KMS-11 (cell line): ENCODE measurements around the gene WBP11.

Experiments used
- H2AFZ ChIP-seq: fragments of 200-600 bp; sonication (generic); 2 replicates; pipeline ENCODE4 v1.6.1; 2016; ENCODE audit warnings: antibody characterized with exemption, mixed run types, low read depth
- H3K27ac ChIP-seq: fragments of 200-600 bp; sonication (generic); 2 replicates; pipeline ENCODE4 v1.6.1; 2016; ENCODE audit warnings: mild to moderate bottlenecking, mixed run types
- H3K27me3 ChIP-seq: fragments of 200-600 bp; sonication (generic); 2 replicates; pipeline ENCODE4 v1.6.1; 2017; ENCODE audit warnings: mild to moderate bottlenecking, low read depth, mixed run types, moderate library complexity; ENCODE audit not compliant: insufficient read depth
- H3K36me3 ChIP-seq: fragments of 200-600 bp; sonication (generic); 2 replicates; pipeline ENCODE4 v1.6.1; 2017; ENCODE audit warnings: mild to moderate bottlenecking, mixed run types; ENCODE audit not compliant: insufficient read depth
- H3K4me1 ChIP-seq: fragments of 200-600 bp; sonication (generic); 2 replicates; pipeline ENCODE4 v1.6.1; 2016; ENCODE audit warnings: mild to moderate bottlenecking, low read depth, mixed run types; ENCODE audit not compliant: poor library complexity, severe bottlenecking
- H3K4me2 ChIP-seq: fragments of 200-600 bp; sonication (generic); 2 replicates; pipeline ENCODE4 v1.7.0; 2016; ENCODE audit warnings: mild to moderate bottlenecking, mixed run types
- H3K4me3 ChIP-seq: fragments of 200-600 bp; sonication (generic); IDR thresholded peaks from 2 replicates; pipeline ENCODE4 v1.6.1; 2017; ENCODE audit warnings: low read depth, low read length, mixed read lengths; ENCODE audit not compliant: insufficient read depth
- H3K79me2 ChIP-seq: fragments of 200-600 bp; sonication (generic); 2 replicates; pipeline ENCODE4 v1.6.1; 2016; ENCODE audit warnings: low read depth, mixed run types; ENCODE audit not compliant: insufficient read depth
- H3K9ac ChIP-seq: fragments of 200-600 bp; sonication (generic); 2 replicates; pipeline ENCODE4 v1.6.1; 2016; ENCODE audit warnings: mild to moderate bottlenecking, mixed run types
- H4K20me1 ChIP-seq: fragments of 200-600 bp; sonication (generic); 2 replicates; pipeline ENCODE4 v1.6.1; 2016; ENCODE audit warnings: mild to moderate bottlenecking, mixed run types; ENCODE audit not compliant: insufficient read depth
- CTCF ChIP-seq: fragments of 200-600 bp; sonication (generic); conservative IDR thresholded peaks from 2 replicates; pipeline ENCODE4 v1.6.1; 2017; ENCODE audit warnings: low read depth, mild to moderate bottlenecking, antibody characterized with exemption, low read length, moderate library complexity, mixed read lengths

WBP11 gene

GRCh38 chr12:14810167-14810952 is 7.1 kb upstream of the WBP11 start:
- no peak overlapping the region for H3K4me2 ChIP-seq
- H2AFZ ChIP-seq = no peak overlapping the region

GRCh38 chr12:14803830-14804160 is 517 bp upstream of the WBP11 start:
- peaks cover 45% of the 10 kb centered on the region for H3K79me2 ChIP-seq
- TF ChIP-seq CTCF = no peak
- peak overlapping the region; percentile 94 for H3K27ac ChIP-seq
- peak overlapping the region; percentile 96; the same call in 1 of the 2 replicates for H3K9ac ChIP-seq
- 0 out of 2 replicates have a peak, but pooled peaks cover 4% of the 10 kb centered on the region for H4K20me1 ChIP-seq
- no peaks in the 10 kb centered on the region for H3K27me3 ChIP-seq
- H2AFZ ChIP-seq = peak overlapping the region; percentile 97
- H3K4me3 ChIP-seq = no peak overlapping the region
- H3K36me3 ChIP-seq = no peaks in the 10 kb centered on the region
- peaks cover 22% of the 10 kb centered on the region for H3K4me1 ChIP-seq
- H3K4me2 ChIP-seq = peak overlapping the region; percentile 52

More at GRCh38 chr12:14810167-14810952, 7.1 kb upstream of the WBP11 start:
- Histone ChIP-seq H3K79me2 (no peaks in the 10 kb centered on the region), H4K20me1 (no peaks in the 10 kb centered on the region), H3K27ac (no peak overlapping the region), H3K36me3 (no peaks in the 10 kb centered on the region), H3K4me1 (no peaks in the 10 kb centered on the region), H3K4me3 (no peak overlapping the region), H3K9ac (no peak overlapping the region), H3K27me3 (no peaks in the 10 kb centered on the region)
- TF ChIP-seq CTCF = no peak

- H3K4me1 ChIP-seq = peaks cover 22% of the 10 kb centered on the region
- H2AFZ ChIP-seq = peak overlapping the region; percentile 97; the same call in 1 of the 2 replicates
- H3K4me2 ChIP-seq = peak overlapping the region; percentile 52
- H3K79me2 ChIP-seq = peaks cover 45% of the 10 kb centered on the region
- H3K36me3 ChIP-seq = no peaks in the 10 kb centered on the region
- peak overlapping the region; percentile 96 for H3K9ac ChIP-seq
- H4K20me1 ChIP-seq = 0 out of 2 replicates have a peak, but pooled peaks cover 4% of the 10 kb centered on the region
- H3K4me3 ChIP-seq = no peak overlapping the region
- peak overlapping the region; percentile 94 for H3K27ac ChIP-seq
- no peak for TF ChIP-seq CTCF
- no peaks in the 10 kb centered on the region for H3K27me3 ChIP-seq
Measured at GRCh38 chr12:14802721-14803010, 612 bp downstream of the WBP11 start.

GRCh38 chr12:14802247-14802646 is 1.0 kb downstream of the WBP11 start:
- peak overlapping the region; percentile 52 for H3K4me2 ChIP-seq
- no peaks in the 10 kb centered on the region for H3K27me3 ChIP-seq
- no peak for TF ChIP-seq CTCF
- peaks cover 45% of the 10 kb centered on the region for H3K79me2 ChIP-seq
- H3K4me1 ChIP-seq = peaks cover 22% of the 10 kb centered on the region
- H2AFZ ChIP-seq = no peak overlapping the region
- 0 out of 2 replicates have a peak, but pooled peaks cover 4% of the 10 kb centered on the region for H4K20me1 ChIP-seq
- H3K27ac ChIP-seq = peak overlapping the region; percentile 94
- H3K4me3 ChIP-seq = no peak overlapping the region
- H3K9ac ChIP-seq = peak overlapping the region; percentile 96; the same call in 1 of the 2 replicates
- no peaks in the 10 kb centered on the region for H3K36me3 ChIP-seq
